HG03108 (cell line): Measurements from ENCODE around the gene XPO5.

Experiments
- ATAC-seq: cut with Tn5 transposase; IDR thresholded peaks from one replicate; pipeline ENCODE4 v1.9.1; 2021; ENCODE audit warnings: moderate library complexity; ENCODE audit not compliant: unreplicated experiment

Gene XPO5

DNA sequence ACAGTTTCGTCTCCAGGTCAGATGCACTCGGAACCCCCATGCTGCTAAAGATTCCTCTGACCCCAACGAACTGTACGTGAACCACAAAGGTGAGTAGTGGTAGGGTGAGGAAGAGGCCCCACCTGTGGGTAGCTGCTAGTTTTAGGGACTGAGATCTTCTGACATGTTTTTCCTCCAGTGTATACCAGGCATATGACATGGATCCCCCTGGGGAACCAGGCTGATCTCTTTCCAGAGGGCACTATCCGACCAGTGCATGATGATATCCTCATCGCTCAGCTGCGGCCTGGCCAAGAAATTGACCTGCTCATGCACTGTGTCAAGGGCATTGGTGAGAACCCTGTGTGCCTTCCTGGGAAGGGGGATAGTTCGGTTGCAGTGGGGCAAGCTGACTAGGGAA is 55.7 kb downstream of the XPO5 start:
- no peak for ATAC-seq

- no peak for ATAC-seq
Measured at GRCh38 chr6:43517505-43518357, 58.1 kb downstream of the XPO5 start.

DNA sequence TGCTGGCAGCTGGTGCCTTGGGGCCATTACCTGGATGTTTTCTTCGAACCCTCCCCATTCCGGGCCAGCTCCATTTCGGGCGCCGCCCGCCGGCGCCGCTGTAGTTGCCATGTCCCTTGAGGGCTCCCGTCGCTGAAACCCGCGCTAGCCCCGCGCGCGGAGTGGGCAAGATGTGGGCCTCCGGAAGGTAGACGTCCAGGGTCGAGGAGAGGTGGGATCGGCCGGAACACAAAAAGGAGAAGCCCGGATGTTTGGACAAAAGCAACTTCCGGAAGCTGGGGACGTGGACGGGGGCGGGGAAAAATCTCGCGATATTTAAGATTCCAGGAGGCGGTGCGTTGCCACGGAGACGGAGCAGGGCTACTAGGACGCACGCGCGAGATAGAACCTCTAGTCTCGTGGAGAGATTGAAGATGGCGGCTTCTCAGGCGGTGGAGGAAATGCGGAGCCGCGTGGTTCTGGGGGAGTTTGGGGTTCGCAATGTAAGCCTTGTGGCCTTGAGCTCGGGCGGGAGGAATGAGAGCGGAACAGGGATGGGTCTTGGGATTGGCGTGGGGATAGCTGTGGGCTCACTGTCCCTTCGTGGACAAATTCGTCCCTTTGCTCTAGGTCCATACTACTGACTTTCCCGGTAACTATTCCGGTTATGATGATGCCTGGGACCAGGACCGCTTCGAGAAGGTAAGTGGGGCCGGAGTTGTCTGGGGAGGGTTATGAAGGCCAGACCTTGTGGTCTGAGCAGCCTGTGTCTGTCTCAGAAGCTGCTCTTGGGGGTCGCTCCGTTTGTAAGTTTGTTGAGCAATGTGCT is 58.9 kb downstream of the XPO5 start, which contains the start of the genes POLR1C and YIPF3:
Gene POLR1C, plus strand, starts transcription at position 393 of the 808 bp plus-strand sequence. Its CDS starts 21 bp downstream, at position 414.
Gene YIPF3, minus strand, starts transcription at position 230 of the 808 bp plus-strand sequence. Its CDS starts 119 bp downstream, at position 111.
- peak; percentile 87 for ATAC-seq

GRCh38 chr6:43516367-43516696 is 59.5 kb downstream of the XPO5 start:
- ATAC-seq = no peak

DNA sequence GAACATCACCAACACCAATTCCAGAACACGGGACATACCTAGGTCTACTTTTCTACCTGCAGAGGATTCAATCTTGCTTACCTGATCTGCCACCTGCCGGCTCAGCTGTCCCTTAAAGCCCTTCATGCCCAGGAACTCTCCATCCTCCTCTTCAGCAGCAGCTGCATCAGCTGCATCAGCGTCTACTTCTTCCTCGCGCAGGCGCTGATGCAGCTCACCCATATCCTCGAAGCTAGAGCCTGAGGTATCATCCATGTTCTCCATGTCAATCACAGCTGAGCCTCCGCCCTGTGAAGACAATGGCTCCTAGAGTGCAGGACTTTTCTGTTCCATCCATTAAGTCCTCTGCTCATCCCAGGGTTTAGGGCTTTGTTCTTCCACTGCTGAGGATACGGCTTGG is 60.0 kb downstream of the XPO5 start:
- no peak for ATAC-seq

- ATAC-seq = no peak
Measured at GRCh38 chr6:43511824-43512415, 63.9 kb downstream of the XPO5 start.

- ATAC-seq = no peak
Measured at GRCh38 chr6:43510827-43511163, 65.0 kb downstream of the XPO5 start.

- ATAC-seq = peak; percentile 48
Measured at GRCh38 chr6:43509984-43510826, 65.6 kb downstream of the XPO5 start, which contains the start of gene LRRC73. LRRC73 (minus strand) TSS chr6:43510346; CDS start chr6:43509785, 561 bp downstream.

- no peak for ATAC-seq
Measured at GRCh38 chr6:43509142-43509983, 66.5 kb downstream of the XPO5 start.

GRCh38 chr6:43508481-43509141 is 67.2 kb downstream of the XPO5 start:
- no peak for ATAC-seq

DNA sequence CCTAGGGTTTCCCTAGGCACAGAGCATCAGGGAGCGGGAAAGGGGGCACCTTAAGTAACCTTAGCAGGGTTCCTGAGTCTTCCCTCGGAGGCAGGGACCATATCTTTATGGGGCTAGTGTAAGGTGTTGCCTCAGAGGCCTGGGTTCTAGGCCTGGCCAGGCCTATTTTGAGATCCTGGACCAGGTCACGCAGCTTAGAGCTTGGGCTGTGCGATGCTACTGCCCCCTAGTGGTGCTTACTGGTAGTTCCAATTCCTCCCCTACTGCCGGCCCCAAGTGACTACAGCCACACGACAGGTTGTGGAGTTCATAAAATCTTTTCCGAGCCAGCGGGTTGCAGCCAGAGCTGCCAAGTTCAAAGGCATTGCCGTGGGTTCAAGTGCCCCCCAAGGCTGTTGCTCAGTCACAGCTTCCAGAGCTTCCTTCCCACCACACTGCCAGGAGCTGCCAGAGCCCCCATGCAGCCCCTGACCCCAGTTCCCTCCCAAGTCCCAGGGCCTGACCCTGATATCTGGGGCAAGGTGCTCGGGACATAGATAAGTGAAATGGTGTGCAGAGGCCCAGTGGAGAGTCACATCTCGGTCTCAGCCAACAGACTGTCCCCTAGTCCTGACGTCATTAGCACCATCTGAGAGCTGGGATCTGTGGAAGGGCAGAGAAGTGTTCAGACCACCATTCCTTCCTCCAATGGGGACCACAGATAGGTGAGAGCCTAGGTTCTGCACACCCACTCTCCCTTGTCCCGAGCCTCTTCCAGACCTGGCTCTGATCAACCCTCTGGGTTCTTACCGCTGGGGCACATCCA is 69.0 kb downstream of the XPO5 start:
- ATAC-seq = peak; percentile 48

GRCh38 chr6:43506171-43506570 is 69.7 kb downstream of the XPO5 start:
- ATAC-seq = no peak

- ATAC-seq = no peak
Measured at GRCh38 chr6:43505718-43506117, 70.1 kb downstream of the XPO5 start.

- ATAC-seq = no peak
Measured at GRCh38 chr6:43504756-43505593, 70.9 kb downstream of the XPO5 start.

DNA sequence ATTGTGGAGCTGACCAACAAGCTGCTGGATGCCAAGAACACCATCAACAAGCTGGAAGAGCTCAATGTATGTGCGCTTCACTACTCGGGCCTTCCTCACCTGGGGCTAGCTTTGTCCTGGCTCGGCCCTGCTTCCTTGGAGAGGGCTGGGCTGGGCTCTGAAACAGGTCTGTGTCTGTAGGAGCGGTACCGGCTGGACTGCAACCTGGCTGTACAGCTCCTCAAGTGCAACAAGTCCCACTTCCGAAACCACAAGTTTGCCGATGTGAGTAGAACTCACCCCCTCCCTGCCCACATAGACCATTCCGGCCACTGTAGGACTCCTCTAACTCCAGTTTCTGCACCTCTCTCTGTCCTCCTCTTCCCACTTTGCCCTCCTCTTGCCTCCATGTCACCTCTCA is 72.4 kb downstream of the XPO5 start:
- ATAC-seq = no peak

GRCh38 chr6:43502666-43503065 is 73.2 kb downstream of the XPO5 start:
- ATAC-seq = no peak

- no peak for ATAC-seq
Measured at GRCh38 chr6:43500921-43501320, 74.9 kb downstream of the XPO5 start.
